Neural progenitor cell (in vitro differentiated cells): ENCODE data around the gene RNF128.

Source experiments
- CTCF ChIP-seq: fragments of 200-600 bp; sonication (generic); IDR thresholded peaks from 2 replicates; pipeline ENCODE4 v1.5.1; 2017; ENCODE audit warnings: antibody characterized with exemption, mild to moderate bottlenecking
- EZH2 ChIP-seq: fragments of 200-600 bp; sonication (generic); IDR thresholded peaks from 2 replicates; pipeline ENCODE4 v1.6.1; 2017; ENCODE audit warnings: antibody characterized with exemption, mild to moderate bottlenecking, moderate library complexity
- EZH2phosphoT487 ChIP-seq: fragments of 200-600 bp; sonication (generic); IDR thresholded peaks from 2 replicates; pipeline ENCODE4 v1.6.1; 2017; ENCODE audit warnings: antibody characterized with exemption

GRCh38 chrX:106752101-106752678, 25.7 kb downstream of the RNF128 start:
- TF ChIP-seq CTCF (peak; percentile 52), EZH2 (no peak), EZH2phosphoT487 (no peak)
